GM13977 (cell line): ENCODE results near the gene PAPPA.

Experiments
- DNase-seq: peaks from one replicate; pipeline ENCODE4 v3.0.0; 2012; ENCODE audit warnings: low spot score
- CTCF ChIP-seq: IDR thresholded peaks from 2 replicates; pipeline ENCODE4 v1.5.1; 2012; ENCODE audit warnings: mild to moderate bottlenecking, control low read depth; ENCODE audit not compliant: insufficient read depth; ENCODE audit errors: extremely low read depth, missing control alignments
- in situ Hi-C: fragments of 300-500 bp; cut with MboI; formaldehyde crosslinking; loops from one replicate; pipeline ENCODE4 v1.12.0; 2022; ENCODE audit warnings: low sequenced_read_pairs, low pct_unique_long_range_greater_than_20kb, mixed read lengths, inconsistent platforms; ENCODE audit not compliant: unreplicated experiment

The PAPPA gene

GRCh38 chr9:116202219-116202912, 48.8 kb downstream of the PAPPA start:
- in situ Hi-C loops: no loop called here
- no peak for DNase-seq
- TF ChIP-seq CTCF: no peak

- TF ChIP-seq CTCF: no peak
- in situ Hi-C loops: no loop called here
- no peak for DNase-seq
These were observed 50.8 kb downstream of the PAPPA start for GRCh38 chr9:116204252-116204882.

- DNase-seq: no peak
- in situ Hi-C loops: no loop called here
- TF ChIP-seq CTCF: no peak
These were observed 54.0 kb downstream of the PAPPA start for GRCh38 chr9:116207371-116208111.

GRCh38 chr9:116208417-116209232, 55.0 kb downstream of the PAPPA start:
- in situ Hi-C loops: no loop called here
- TF ChIP-seq CTCF: no peak
- DNase-seq: no peak

- TF ChIP-seq CTCF: no peak
- in situ Hi-C loops: no loop called here
- DNase-seq: no peak
These were observed 56.0 kb downstream of the PAPPA start for GRCh38 chr9:116209414-116210116.

GRCh38 chr9:116212986-116213692, 59.5 kb downstream of the PAPPA start:
- DNase-seq: no peak

More at GRCh38 chr9:116212986-116213692, 59.5 kb downstream of the PAPPA start:
- TF ChIP-seq CTCF: no peak
- in situ Hi-C loops: no loop called here
